Gastroesophageal sphincter (tissue), 3 donors: ENCODE data around the gene TPX2.

Experiments used
- POLR2A ChIP-seq, 2 donors: fragments of 450-650 bp; IDR thresholded peaks; one replicate each; pipeline ENCODE4 v1.6.1; 2017; ENCODE audit warnings: antibody characterized with exemption in 2 of 2, mild to moderate bottlenecking in 2 of 2, moderate library complexity in 1 of 2
- POLR2AphosphoS5 ChIP-seq: sonication (generic); formaldehyde crosslinking; IDR thresholded peaks from one replicate; pipeline ENCODE4 v1.6.1; 2017; ENCODE audit warnings: antibody characterized with exemption
- TF ChIP-seq, protein P1 (sequence below), 4 experiments: fragments of 200-600 bp in 2 of 4; fragments of 450-650 bp in 2 of 4; sonication (generic) in 1 of 4; IDR thresholded peaks; one replicate each; pipeline ENCODE4 v1.5.1; 2017 to 2019; ENCODE audit warnings: antibody characterized with exemption in 4 of 4, mild to moderate bottlenecking in 2 of 4, moderate library complexity in 2 of 4

DNA sequence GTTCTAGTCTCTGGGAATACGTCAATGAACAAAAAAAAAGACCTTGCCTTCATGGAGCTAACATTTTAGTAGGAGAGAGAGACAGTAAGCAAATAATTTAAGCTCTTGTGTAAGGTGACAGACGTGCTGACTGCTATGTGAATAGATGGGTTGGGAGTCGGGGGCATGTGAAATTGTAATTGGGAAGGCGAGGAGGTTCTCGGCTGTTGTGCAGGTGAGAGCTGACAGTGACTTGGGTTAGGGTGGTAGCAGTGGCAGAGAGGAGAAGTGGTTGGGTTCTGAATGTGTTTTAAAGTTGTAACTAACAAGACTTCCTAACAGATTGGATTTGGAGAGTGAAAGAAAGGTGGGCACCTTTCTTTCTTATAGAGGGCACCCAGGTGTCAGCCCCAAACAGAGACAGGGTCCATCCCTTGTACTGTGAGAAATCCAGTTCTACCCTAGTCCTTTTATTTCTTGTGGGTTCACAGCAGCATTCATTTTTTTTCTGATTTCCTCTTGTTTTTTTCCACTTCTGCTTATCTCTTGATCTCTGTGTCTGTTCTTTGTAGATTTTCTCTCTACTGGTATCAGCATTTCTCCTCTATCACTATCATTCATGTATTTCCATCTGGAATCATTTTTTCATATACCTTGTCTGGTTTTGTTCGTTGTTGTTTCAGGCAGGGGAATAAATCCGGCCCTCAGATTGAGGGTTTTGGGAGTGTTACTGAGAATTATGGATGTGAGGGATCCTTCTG lies 64.6 kb downstream of the TPX2 start:
- TF ChIP-seq, protein P1, sequence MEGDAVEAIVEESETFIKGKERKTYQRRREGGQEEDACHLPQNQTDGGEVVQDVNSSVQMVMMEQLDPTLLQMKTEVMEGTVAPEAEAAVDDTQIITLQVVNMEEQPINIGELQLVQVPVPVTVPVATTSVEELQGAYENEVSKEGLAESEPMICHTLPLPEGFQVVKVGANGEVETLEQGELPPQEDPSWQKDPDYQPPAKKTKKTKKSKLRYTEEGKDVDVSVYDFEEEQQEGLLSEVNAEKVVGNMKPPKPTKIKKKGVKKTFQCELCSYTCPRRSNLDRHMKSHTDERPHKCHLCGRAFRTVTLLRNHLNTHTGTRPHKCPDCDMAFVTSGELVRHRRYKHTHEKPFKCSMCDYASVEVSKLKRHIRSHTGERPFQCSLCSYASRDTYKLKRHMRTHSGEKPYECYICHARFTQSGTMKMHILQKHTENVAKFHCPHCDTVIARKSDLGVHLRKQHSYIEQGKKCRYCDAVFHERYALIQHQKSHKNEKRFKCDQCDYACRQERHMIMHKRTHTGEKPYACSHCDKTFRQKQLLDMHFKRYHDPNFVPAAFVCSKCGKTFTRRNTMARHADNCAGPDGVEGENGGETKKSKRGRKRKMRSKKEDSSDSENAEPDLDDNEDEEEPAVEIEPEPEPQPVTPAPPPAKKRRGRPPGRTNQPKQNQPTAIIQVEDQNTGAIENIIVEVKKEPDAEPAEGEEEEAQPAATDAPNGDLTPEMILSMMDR (IDR thresholded peaks at IDR 0.05), result no peak
- TF ChIP-seq POLR2A (IDR thresholded peaks at IDR 0.05) (no peak), POLR2AphosphoS5 (no peak)
